ENCODE data around the gene CLEC7A. TPM values are rescaled to one million over a fixed set of nuclear protein-coding genes. Genes with fewer than 3 reads are reported as not detected.

Gene CLEC7A
- total RNA-seq, 1 experiment from 2014 or later: not detected

DNA sequence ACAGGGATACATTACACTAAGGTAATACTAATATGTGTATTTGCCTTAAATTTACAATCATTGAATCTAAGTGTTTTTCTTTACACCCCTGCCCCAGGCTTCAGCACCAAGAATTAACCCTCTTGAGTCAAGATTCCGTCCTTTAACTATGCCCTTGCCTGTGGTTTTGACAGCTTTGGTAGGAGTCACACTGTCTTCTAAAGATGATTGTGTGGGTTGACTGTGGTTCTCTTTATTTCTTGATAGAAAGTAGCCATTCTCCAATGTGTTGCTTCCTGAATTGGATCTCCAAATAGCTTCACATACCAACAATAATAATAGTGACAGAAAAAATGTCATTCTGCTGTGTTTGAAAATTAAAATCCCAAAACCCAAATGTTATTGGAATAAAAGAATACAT lies 3.6 kb downstream of the CLEC7A start:
- no peak overlapping the region for H3K27ac ChIP-seq
- H3K27me3 ChIP-seq (replicated peaks): peaks cover 10% of the 10 kb centered on the region

DNA sequence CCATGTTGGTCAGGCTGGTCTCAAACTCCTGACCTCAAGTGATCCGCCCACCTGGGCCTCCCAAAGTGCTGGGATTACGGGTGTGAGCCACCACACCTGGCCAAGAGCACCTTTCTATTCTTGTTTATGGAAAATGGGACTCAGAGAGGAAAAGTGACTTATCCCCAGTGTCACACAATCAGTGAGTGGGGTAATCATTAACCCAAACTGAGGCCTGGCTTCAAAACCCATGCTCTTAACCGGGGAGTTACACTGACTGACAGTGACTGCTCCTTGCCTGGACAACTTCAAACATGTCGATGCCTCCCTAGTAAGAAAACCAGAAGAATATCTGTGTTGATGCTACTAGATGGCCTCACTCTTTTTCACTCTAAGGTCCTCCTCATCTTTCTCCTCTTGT lies 7.3 kb downstream of the CLEC7A start:
- DNase-seq (ENCODE audit: low read depth in 1 of 2, low spot score in 2 of 2): no peak
- H3K36me3 ChIP-seq: no peaks in the 10 kb centered on the region
- H3K4me1 ChIP-seq (replicated peaks): no peaks in the 10 kb centered on the region
- no peak overlapping the region for H3K27ac ChIP-seq
- peaks cover 5% of the 10 kb centered on the region; the same call in 1 of the 2 replicates for H3K27me3 ChIP-seq (replicated peaks)
- H3K9me3 ChIP-seq (replicated peaks): no peaks in the 10 kb centered on the region
- no peak overlapping the region for H3K4me3 ChIP-seq

More for the DNA sequence above, 3.6 kb downstream of the CLEC7A start:
- Histone ChIP-seq H3K36me3 (no peaks in the 10 kb centered on the region), H3K4me3 (no peak overlapping the region), H3K4me1 (replicated peaks) (no peaks in the 10 kb centered on the region), H3K9me3 (replicated peaks) (no peaks in the 10 kb centered on the region)
- no peak for DNase-seq (ENCODE audit: low read depth in 1 of 2, low spot score in 2 of 2)

DNA sequence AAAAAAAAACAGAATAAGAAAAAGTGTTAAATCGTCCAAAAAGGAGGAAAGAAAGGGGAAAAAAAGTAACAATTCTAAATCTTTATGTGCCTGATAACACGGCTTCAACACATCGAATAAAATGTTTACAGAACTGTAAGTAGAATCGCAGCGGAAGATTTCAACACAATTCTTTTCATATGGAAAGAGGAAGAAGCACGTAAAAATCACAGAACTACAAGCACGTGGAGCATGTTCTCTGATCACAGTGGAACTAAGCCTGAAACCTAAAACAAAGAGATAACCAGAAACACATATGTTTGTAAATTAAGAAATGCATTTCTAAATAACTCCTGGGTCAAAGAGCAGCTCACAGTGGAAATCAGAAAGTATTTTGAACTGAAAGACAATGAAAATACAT lies 8.7 kb downstream of the CLEC7A start:
- Histone ChIP-seq H3K36me3 (no peaks in the 10 kb centered on the region), H3K27ac (no peak overlapping the region), H3K4me3 (no peak overlapping the region), H3K27me3 (replicated peaks) (no peaks in the 10 kb centered on the region), H3K4me1 (replicated peaks) (no peaks in the 10 kb centered on the region), H3K9me3 (replicated peaks) (no peaks in the 10 kb centered on the region)
- DNase-seq (ENCODE audit: low read depth in 1 of 2, low spot score in 2 of 2): no peak

GRCh38 chr12:10119066-10119465 lies 10.9 kb downstream of the CLEC7A start:
- no peaks in the 10 kb centered on the region for H3K4me1 ChIP-seq (replicated peaks)
- H3K36me3 ChIP-seq: no peaks in the 10 kb centered on the region
- H3K27me3 ChIP-seq (replicated peaks): no peaks in the 10 kb centered on the region
- DNase-seq (ENCODE audit: low read depth in 1 of 2, low spot score in 2 of 2): no peak
- H3K9me3 ChIP-seq (replicated peaks): no peaks in the 10 kb centered on the region
- H3K27ac ChIP-seq: no peak overlapping the region
- H3K4me3 ChIP-seq: no peak overlapping the region

DNA sequence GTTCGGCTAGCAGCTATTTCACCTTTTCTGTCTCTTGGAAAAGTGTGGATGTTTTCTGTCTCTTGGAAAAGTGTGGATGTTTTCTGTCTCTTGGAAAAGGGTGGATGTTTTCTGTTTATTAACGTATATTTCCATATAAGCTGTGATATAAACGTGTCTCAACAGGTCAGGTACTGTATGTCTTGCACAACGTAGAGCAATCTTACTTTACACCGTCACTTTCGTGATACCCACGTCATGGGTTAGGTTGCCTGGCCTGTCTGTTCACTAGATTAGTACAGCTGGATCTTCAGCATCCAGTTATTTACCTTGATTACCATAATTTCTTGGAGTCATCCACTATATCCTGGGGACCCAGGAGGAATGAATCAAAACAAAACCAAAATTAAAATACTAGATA lies 14.1 kb downstream of the CLEC7A start:
- DNase-seq (ENCODE audit: low read depth in 1 of 2, low spot score in 2 of 2): no peak
- H3K4me3 ChIP-seq: no peak overlapping the region
- peaks cover 6% of the 10 kb centered on the region; the same call in 1 of the 2 replicates for H3K4me1 ChIP-seq (replicated peaks)
- no peaks in the 10 kb centered on the region for H3K9me3 ChIP-seq (replicated peaks)
- no peak overlapping the region for H3K27ac ChIP-seq
- no peaks in the 10 kb centered on the region for H3K27me3 ChIP-seq (replicated peaks)
- H3K36me3 ChIP-seq: no peaks in the 10 kb centered on the region

DNA sequence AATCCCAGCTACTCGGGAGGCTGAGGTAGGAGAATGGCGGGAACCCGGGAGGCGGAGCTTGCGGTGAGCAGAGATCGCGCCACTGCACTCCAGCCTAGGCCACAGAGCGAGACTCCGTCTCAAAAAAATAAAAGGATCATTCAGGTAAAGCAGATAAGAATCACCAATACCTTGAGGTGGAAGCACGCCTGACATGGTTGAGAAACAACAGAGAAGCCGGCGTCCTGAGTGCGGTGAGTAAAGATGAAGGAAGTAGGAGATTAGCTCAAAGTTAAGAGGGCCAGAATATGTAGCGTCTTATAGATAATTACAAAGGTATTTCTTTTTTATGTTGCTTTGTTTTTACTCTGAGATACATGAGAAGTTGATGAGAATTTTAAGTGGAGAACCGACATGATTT lies 14.7 kb downstream of the CLEC7A start:
- no peak for DNase-seq (ENCODE audit: low read depth in 1 of 2, low spot score in 2 of 2)
- no peak overlapping the region for H3K27ac ChIP-seq
- no peaks in the 10 kb centered on the region for H3K27me3 ChIP-seq (replicated peaks)
- H3K36me3 ChIP-seq: no peaks in the 10 kb centered on the region
- H3K9me3 ChIP-seq (replicated peaks): no peaks in the 10 kb centered on the region
- no peak overlapping the region for H3K4me3 ChIP-seq
- peaks cover 6% of the 10 kb centered on the region; the same call in 1 of the 2 replicates for H3K4me1 ChIP-seq (replicated peaks)

GRCh38 chr12:10113920-10114319 lies 16.1 kb downstream of the CLEC7A start:
- DNase-seq (ENCODE audit: low read depth in 1 of 2, low spot score in 2 of 2): no peak
- no peaks in the 10 kb centered on the region for H3K9me3 ChIP-seq (replicated peaks)
- no peak overlapping the region for H3K27ac ChIP-seq
- H3K36me3 ChIP-seq: no peaks in the 10 kb centered on the region
- H3K4me3 ChIP-seq: no peak overlapping the region
- no peaks in the 10 kb centered on the region for H3K27me3 ChIP-seq (replicated peaks)
- peaks cover 6% of the 10 kb centered on the region; the same call in 1 of the 2 replicates for H3K4me1 ChIP-seq (replicated peaks)

- Histone ChIP-seq H3K4me3 (no peak overlapping the region), H3K27ac (no peak overlapping the region), H3K27me3 (replicated peaks) (no peaks in the 10 kb centered on the region), H3K36me3 (no peaks in the 10 kb centered on the region), H3K9me3 (replicated peaks) (no peaks in the 10 kb centered on the region), H3K4me1 (replicated peaks) (peaks cover 6% of the 10 kb centered on the region; the same call in 1 of the 2 replicates)
- DNase-seq (ENCODE audit: low read depth in 1 of 2, low spot score in 2 of 2): no peak
Observed at GRCh38 chr12:10113075-10113474, 16.9 kb downstream of the CLEC7A start.

GRCh38 chr12:10111451-10111850 lies 18.5 kb downstream of the CLEC7A start:
- no peaks in the 10 kb centered on the region for H3K9me3 ChIP-seq (replicated peaks)
- H3K4me1 ChIP-seq (replicated peaks): peaks cover 6% of the 10 kb centered on the region; the same call in 1 of the 2 replicates
- H3K36me3 ChIP-seq: no peaks in the 10 kb centered on the region
- no peak overlapping the region for H3K27ac ChIP-seq
- H3K27me3 ChIP-seq (replicated peaks): no peaks in the 10 kb centered on the region
- H3K4me3 ChIP-seq: no peak overlapping the region
- DNase-seq (ENCODE audit: low read depth in 1 of 2, low spot score in 2 of 2): no peak

DNA sequence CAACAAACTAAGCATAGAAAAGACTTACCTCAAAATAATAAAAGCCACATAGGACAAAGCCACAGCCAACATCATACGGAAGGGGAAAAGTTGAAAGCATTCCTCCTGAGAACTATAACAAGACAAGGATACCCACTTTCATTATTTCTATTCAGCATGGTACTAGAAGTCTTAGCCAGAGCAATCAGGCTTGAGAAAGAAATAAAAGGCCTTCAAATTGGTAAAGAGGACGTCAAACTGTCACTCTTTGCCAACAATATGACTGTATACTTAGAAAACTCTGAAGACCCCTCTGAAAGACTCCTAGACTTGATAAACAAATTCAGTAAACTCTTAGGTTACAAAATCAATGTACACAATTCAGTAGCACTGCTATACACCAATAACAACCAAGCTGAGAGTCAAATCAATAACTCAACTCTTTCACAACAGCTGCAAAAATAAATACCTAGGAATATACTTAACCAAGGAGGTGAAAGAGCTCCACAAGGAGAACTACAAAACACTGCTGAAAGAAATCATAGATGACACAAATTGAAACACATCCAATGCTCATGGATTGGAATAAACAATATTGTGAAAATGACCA lies 19.6 kb downstream of the CLEC7A start:
- Histone ChIP-seq H3K4me3 (no peak overlapping the region), H3K27ac (no peak overlapping the region), H3K9me3 (replicated peaks) (no peaks in the 10 kb centered on the region), H3K36me3 (no peaks in the 10 kb centered on the region), H3K4me1 (replicated peaks) (peaks cover 6% of the 10 kb centered on the region; the same call in 1 of the 2 replicates), H3K27me3 (replicated peaks) (no peaks in the 10 kb centered on the region)
- no peak for DNase-seq (ENCODE audit: low read depth in 1 of 2, low spot score in 2 of 2)

- no peaks in the 10 kb centered on the region for H3K4me1 ChIP-seq (replicated peaks)
- H3K4me3 ChIP-seq: no peak overlapping the region
- H3K27ac ChIP-seq: no peak overlapping the region
- no peak for DNase-seq (ENCODE audit: low read depth in 1 of 2, low spot score in 2 of 2)
- no peaks in the 10 kb centered on the region for H3K9me3 ChIP-seq (replicated peaks)
- no peaks in the 10 kb centered on the region for H3K36me3 ChIP-seq
- H3K27me3 ChIP-seq (replicated peaks): no peaks in the 10 kb centered on the region
Observed at GRCh38 chr12:10102322-10102721, 27.7 kb downstream of the CLEC7A start.

- no peak for DNase-seq (ENCODE audit: low read depth in 1 of 2, low spot score in 2 of 2)
- Histone ChIP-seq H3K4me3 (no peak overlapping the region), H3K27ac (no peak overlapping the region)
Observed at GRCh38 chr12:10101648-10102220, 28.3 kb downstream of the CLEC7A start.

DNA sequence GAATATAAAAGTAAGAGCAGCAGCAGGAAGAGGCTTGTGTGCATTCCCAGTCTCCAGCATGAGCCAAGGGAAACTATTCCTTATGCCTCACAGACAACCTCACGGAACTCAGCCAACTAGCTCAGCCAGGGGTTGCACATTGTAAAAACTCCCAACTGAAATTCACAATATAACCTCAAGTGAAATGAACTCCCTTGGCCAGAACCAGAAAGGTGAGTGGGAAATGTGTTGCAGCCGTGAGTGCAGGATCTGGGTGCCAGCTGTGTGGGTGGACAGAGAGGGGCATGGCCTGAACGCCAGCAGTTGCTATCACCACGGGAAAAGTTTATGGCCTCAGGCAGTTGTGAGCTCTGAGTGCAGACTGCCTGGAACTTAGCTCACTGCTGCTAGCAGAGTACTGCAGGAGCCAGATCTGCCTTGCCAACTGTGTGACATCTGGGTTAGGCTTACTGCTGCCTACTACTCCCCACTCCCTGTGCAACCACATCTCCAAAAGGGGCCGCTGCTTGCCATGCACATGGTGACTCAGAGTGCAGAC lies 28.9 kb downstream of the CLEC7A start:
- Histone ChIP-seq H3K4me3 (no peak overlapping the region), H3K4me1 (replicated peaks) (no peaks in the 10 kb centered on the region), H3K9me3 (replicated peaks) (no peaks in the 10 kb centered on the region; the same call in 1 of the 2 replicates), H3K36me3 (no peaks in the 10 kb centered on the region), H3K27me3 (replicated peaks) (no peaks in the 10 kb centered on the region), H3K27ac (no peak overlapping the region)
- DNase-seq (ENCODE audit: low read depth in 1 of 2, low spot score in 2 of 2): no peak

More at GRCh38 chr12:10101648-10102220, 28.3 kb downstream of the CLEC7A start:
- H3K27me3 ChIP-seq (replicated peaks): no peaks in the 10 kb centered on the region
- no peaks in the 10 kb centered on the region for H3K9me3 ChIP-seq (replicated peaks)
- H3K36me3 ChIP-seq: no peaks in the 10 kb centered on the region
- H3K4me1 ChIP-seq (replicated peaks): no peaks in the 10 kb centered on the region

GRCh38 chr12:10098791-10099190 lies 31.2 kb downstream of the CLEC7A start, which contains the start of gene CLEC1A:
Gene CLEC1A, minus strand, starts transcription at chr12:10098985. Its CDS starts 63 bp downstream, at chr12:10098922.
- Histone ChIP-seq H3K9me3 (replicated peaks) (no peaks in the 10 kb centered on the region; the same call in 1 of the 2 replicates), H3K27ac (no peak within 1 kb of the TSS), H3K36me3 (no peaks in the 10 kb centered on the region), H3K27me3 (replicated peaks) (no peaks in the 10 kb centered on the region), H3K4me3 (no peak within 1 kb of the TSS), H3K4me1 (replicated peaks) (no peaks in the 10 kb centered on the region)
- no peak for DNase-seq (ENCODE audit: low read depth in 1 of 2, low spot score in 2 of 2)
